ENCODE data around the gene CNTNAP2.

DNA sequence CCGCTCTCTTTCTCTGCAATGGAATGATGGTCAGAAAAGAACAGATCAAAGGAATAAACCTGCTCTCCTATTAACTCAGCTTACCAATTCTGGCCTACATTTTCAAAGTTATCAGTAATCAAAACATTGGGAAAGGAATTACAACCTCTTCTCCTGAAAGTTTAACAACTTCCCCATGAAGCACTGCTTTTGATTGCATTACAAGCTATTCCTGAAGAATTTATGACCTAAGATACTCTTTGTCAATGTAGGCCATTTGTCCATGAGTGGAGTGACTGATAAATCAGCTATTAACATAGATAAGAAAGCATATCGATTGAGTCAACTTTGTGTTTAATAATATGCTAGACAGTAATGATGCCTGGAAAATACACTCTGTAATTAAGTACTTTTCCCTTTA, 2202.2 kb downstream of the CNTNAP2 start:
- TF ChIP-seq GATA3 (IDR thresholded peaks at IDR 0.05; ENCODE audit: low read depth, low read length) (no peak), GATA2 (IDR thresholded peaks at IDR 0.05; ENCODE audit: low read depth, low read length) (no peak)
